Esophagus muscularis mucosa (tissue), 4 donors: ENCODE results near the gene KLHL25. TPM values are rescaled to one million over a fixed set of nuclear protein-coding genes. Genes with fewer than 3 reads are reported as not detected.

Source experiments
- DNase-seq: peaks from one replicate; pipeline ENCODE4 v3.0.0-alpha.2; 2017; ENCODE audit errors: extremely low spot score
- H3K27ac ChIP-seq, 4 donors: fragments of 200-600 bp; sonication (generic); replicated peaks in 1 of 4; 1 replicate in 3 of 4; 2 replicates in 1 of 4; pipeline ENCODE4 v1.5.1; 2016 to 2019; ENCODE audit warnings: mild to moderate bottlenecking in 1 of 4
- H3K27me3 ChIP-seq, 4 donors: fragments of 200-600 bp; sonication (generic); one replicate each; pipeline versions ENCODE4 v1.5.1 to v1.6.0; 2016 to 2019
- H3K36me3 ChIP-seq, 4 donors: fragments of 200-600 bp; sonication (generic); one replicate each; pipeline ENCODE4 v1.5.1; 2016 to 2019
- H3K4me1 ChIP-seq, 4 donors: fragments of 200-600 bp; sonication (generic); one replicate each; pipeline ENCODE4 v1.5.1; 2016 to 2019
- H3K4me3 ChIP-seq, 4 donors: fragments of 200-600 bp; sonication (generic); 1 replicate in 2 of 4; 2 replicates in 2 of 4; pipeline ENCODE4 v1.5.1; 2016 to 2019; ENCODE audit warnings: mild to moderate bottlenecking in 4 of 4, moderate library complexity in 1 of 4
- H3K9me3 ChIP-seq, 4 donors: fragments of 200-600 bp; sonication (generic); 1 replicate in 3 of 4; 2 replicates in 1 of 4; pipeline ENCODE4 v1.5.1; 2016 to 2019
- EP300 ChIP-seq: sonication (generic); formaldehyde crosslinking; IDR thresholded peaks from one replicate; pipeline ENCODE4 v1.6.1; 2017; ENCODE audit warnings: antibody characterized with exemption
- POLR2A ChIP-seq: fragments of 450-650 bp; IDR thresholded peaks from one replicate; pipeline ENCODE4 v1.6.1; 2017; ENCODE audit warnings: antibody characterized with exemption, moderate library complexity, mild to moderate bottlenecking, low read depth
- POLR2AphosphoS5 ChIP-seq, 2 donors: sonication (generic); formaldehyde crosslinking; IDR thresholded peaks; one replicate each; pipeline ENCODE4 v1.6.1; 2017; ENCODE audit warnings: antibody characterized with exemption in 2 of 2
- WGBS: methylation state at CpG from one replicate; pipeline ENCODE4 v1.1.5; 2018; 5-methylcytosine and 5-hydroxymethylcytosine counted together
- intact Hi-C: fragments of 100-400 bp; cut with DNase I; formaldehyde crosslinking; loops from one replicate; pipeline ENCODE4 v1.15.1; 2023
- total RNA-seq, 4 donors: library from RNA; depleted of rRNA; stranded (reverse); fragments of >200 nt; gene quantifications; one replicate each; pipeline versions ENCODE4 v1.1.0 to v1.2.1, GENCODE V29; 2016
- TF ChIP-seq, protein P1 (sequence below), 3 experiments: fragments of 200-600 bp in 2 of 3; fragments of 450-650 bp in 1 of 3; sonication (generic) in 2 of 3; IDR thresholded peaks; one replicate each; pipeline ENCODE4 v1.5.1; 2017 to 2019; ENCODE audit warnings: antibody characterized with exemption in 3 of 3, mild to moderate bottlenecking in 2 of 3, moderate library complexity in 1 of 3

The KLHL25 gene
- total RNA-seq, 4 donors from 2014 or later = 10.8 to 24.4 (median 12.0) TPM

GRCh38 chr15:85757073-85757938 lies 37.4 kb downstream of the KLHL25 start:
- H3K4me1 ChIP-seq = peaks cover 30 to 85% (median 69%) of the 10 kb centered on the region in 4 donors
- 84% methylated on average over 7 of the region's 13 CpGs for WGBS
- H3K9me3 ChIP-seq = no peaks in the 10 kb centered on the region
- no peaks in the 10 kb centered on the region for H3K27me3 ChIP-seq
- peaks cover 0 to 30% (median 7%) of the 10 kb centered on the region in 4 donors for H3K36me3 ChIP-seq
- H3K27ac ChIP-seq = peak overlapping the region in 2 of 4 donors; percentile 48 to 58
- no peak for TF ChIP-seq POLR2A
- no peak for TF ChIP-seq EP300
- TF ChIP-seq POLR2AphosphoS5 (IDR thresholded peaks at IDR 0.05) = no peak
- TF ChIP-seq, protein P1, sequence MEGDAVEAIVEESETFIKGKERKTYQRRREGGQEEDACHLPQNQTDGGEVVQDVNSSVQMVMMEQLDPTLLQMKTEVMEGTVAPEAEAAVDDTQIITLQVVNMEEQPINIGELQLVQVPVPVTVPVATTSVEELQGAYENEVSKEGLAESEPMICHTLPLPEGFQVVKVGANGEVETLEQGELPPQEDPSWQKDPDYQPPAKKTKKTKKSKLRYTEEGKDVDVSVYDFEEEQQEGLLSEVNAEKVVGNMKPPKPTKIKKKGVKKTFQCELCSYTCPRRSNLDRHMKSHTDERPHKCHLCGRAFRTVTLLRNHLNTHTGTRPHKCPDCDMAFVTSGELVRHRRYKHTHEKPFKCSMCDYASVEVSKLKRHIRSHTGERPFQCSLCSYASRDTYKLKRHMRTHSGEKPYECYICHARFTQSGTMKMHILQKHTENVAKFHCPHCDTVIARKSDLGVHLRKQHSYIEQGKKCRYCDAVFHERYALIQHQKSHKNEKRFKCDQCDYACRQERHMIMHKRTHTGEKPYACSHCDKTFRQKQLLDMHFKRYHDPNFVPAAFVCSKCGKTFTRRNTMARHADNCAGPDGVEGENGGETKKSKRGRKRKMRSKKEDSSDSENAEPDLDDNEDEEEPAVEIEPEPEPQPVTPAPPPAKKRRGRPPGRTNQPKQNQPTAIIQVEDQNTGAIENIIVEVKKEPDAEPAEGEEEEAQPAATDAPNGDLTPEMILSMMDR (IDR thresholded peaks at IDR 0.05) = no peak
- intact Hi-C loops = no loop called here
- DNase-seq = no peak
- H3K4me3 ChIP-seq = no peak overlapping the region

GRCh38 chr15:85756411-85757072 lies 38.2 kb downstream of the KLHL25 start:
- intact Hi-C loops = no loop called here
- TF ChIP-seq EP300 (no peak), POLR2AphosphoS5 (IDR thresholded peaks at IDR 0.05) (no peak), POLR2A (no peak)
- TF ChIP-seq, protein P1 (IDR thresholded peaks at IDR 0.05) = no peak
- DNase-seq = no peak
- H3K4me1 ChIP-seq = peaks cover 37 to 85% (median 69%) of the 10 kb centered on the region in 4 donors
- no peaks in the 10 kb centered on the region for H3K9me3 ChIP-seq
- WGBS = 94% methylated on average over 7 of the region's 9 CpGs
- no peak overlapping the region for H3K27ac ChIP-seq
- peaks cover 0 to 30% (median 7%) of the 10 kb centered on the region in 4 donors for H3K36me3 ChIP-seq
- no peaks in the 10 kb centered on the region for H3K27me3 ChIP-seq
- H3K4me3 ChIP-seq = no peak overlapping the region

GRCh38 chr15:85755942-85756341 lies 38.8 kb downstream of the KLHL25 start:
- intact Hi-C loops = no loop called here
- WGBS = 100% methylated on average over 1 of the region's 4 CpGs

GRCh38 chr15:85755471-85755870 lies 39.3 kb downstream of the KLHL25 start:
- TF ChIP-seq, protein P1 (IDR thresholded peaks at IDR 0.05) = no peak
- TF ChIP-seq POLR2AphosphoS5 (IDR thresholded peaks at IDR 0.05) = no peak
- TF ChIP-seq POLR2A = no peak
- no peak for TF ChIP-seq EP300
- Histone ChIP-seq H3K4me3 (no peak overlapping the region), H3K9me3 (no peaks in the 10 kb centered on the region), H3K36me3 (peaks cover 0 to 27% (median 7%) of the 10 kb centered on the region in 4 donors), H3K27ac (peak overlapping the region in 2 of 4 donors; percentile 18 to 20), H3K27me3 (no peaks in the 10 kb centered on the region), H3K4me1 (peaks cover 47 to 85% (median 70%) of the 10 kb centered on the region in 4 donors)
- intact Hi-C loops = no loop called here
- DNase-seq = no peak
- 89% methylated on average over 10 of the region's 11 CpGs for WGBS

More at GRCh38 chr15:85755942-85756341, 38.8 kb downstream of the KLHL25 start:
- Histone ChIP-seq H3K36me3 (peaks cover 0 to 30% (median 7%) of the 10 kb centered on the region in 4 donors), H3K4me1 (peaks cover 42 to 85% (median 69%) of the 10 kb centered on the region in 4 donors), H3K27ac (no peak overlapping the region), H3K27me3 (no peaks in the 10 kb centered on the region), H3K9me3 (no peaks in the 10 kb centered on the region), H3K4me3 (no peak overlapping the region)
- DNase-seq = no peak
- TF ChIP-seq EP300 (no peak), POLR2A (no peak), POLR2AphosphoS5 (IDR thresholded peaks at IDR 0.05) (no peak)
- TF ChIP-seq, protein P1 (IDR thresholded peaks at IDR 0.05) = no peak
